Small intestine (tissue), 7 donors: ENCODE results near the gene LENEP. TPM values are rescaled to one million over a fixed set of nuclear protein-coding genes. Genes with fewer than 3 reads are reported as not detected.

ENCODE experiments used
- DNase-seq, 2 donors: peaks; one replicate each; pipeline versions ENCODE4 v3.0.0 to v3.0.0-alpha.2; 2013
- FAIRE-seq: peaks from 2 replicates; lab custom pipeline; 2012; peaks lifted over from hg19 to GRCh38; lab: Jason Lieb, UNC
- H3K27ac ChIP-seq, 3 donors: one replicate each; pipeline ENCODE4 v1.5.1; 2013; ENCODE audit warnings: low read length in 2 of 3, mild to moderate bottlenecking in 2 of 3, control low read depth in 1 of 3, inconsistent platforms in 1 of 3, low read depth in 1 of 3, moderate library complexity in 1 of 3
- H3K27me3 ChIP-seq, 3 donors: one replicate each; pipeline ENCODE4 v1.6.1; 2013; ENCODE audit warnings: low read length in 3 of 3, inconsistent platforms in 1 of 3; ENCODE audit not compliant: control insufficient read depth in 3 of 3, insufficient read depth in 3 of 3
- H3K36me3 ChIP-seq, 3 donors: one replicate each; pipeline ENCODE4 v1.6.1; 2013; ENCODE audit warnings: low read length in 3 of 3, inconsistent platforms in 1 of 3, low read depth in 1 of 3, mild to moderate bottlenecking in 1 of 3, moderate library complexity in 1 of 3; ENCODE audit not compliant: control insufficient read depth in 3 of 3, insufficient read depth in 2 of 3
- H3K4me1 ChIP-seq, 3 donors: one replicate each; pipeline ENCODE4 v1.6.1; 2013; ENCODE audit warnings: low read length in 2 of 3, inconsistent platforms in 1 of 3, low read depth in 1 of 3, mild to moderate bottlenecking in 1 of 3, moderate library complexity in 1 of 3; ENCODE audit not compliant: control insufficient read depth in 3 of 3, insufficient read depth in 2 of 3
- H3K4me3 ChIP-seq, 3 donors: one replicate each; pipeline ENCODE4 v1.5.1; 2013; ENCODE audit warnings: low read length in 3 of 3, control low read depth in 1 of 3, inconsistent platforms in 1 of 3, low read depth in 1 of 3, mild to moderate bottlenecking in 1 of 3, moderate library complexity in 1 of 3
- H3K9me3 ChIP-seq, 2 donors: one replicate each; pipeline ENCODE4 v1.6.1; 2013; ENCODE audit warnings: low read depth in 1 of 2, low read length in 1 of 2; ENCODE audit not compliant: control insufficient read depth in 2 of 2, insufficient read depth in 1 of 2
- WGBS, 3 donors: extraction: QIAGEN DNeasy Blood & Tissue Kit; methylation state at CpG; one replicate each; pipeline ENCODE4 v1.1.7; 2013; 5-methylcytosine and 5-hydroxymethylcytosine counted together
- polyA plus RNA-seq, 4 donors: library from polyadenylated mRNA; stranded (reverse) in 3 of 4; unstranded in 1 of 4; fragments of 200-250 nt in 3 of 4; fragments of 120-200 nt in 1 of 4; gene quantifications; one replicate each; pipeline versions ENCODE4 v1.2.1 to v1.2.3, GENCODE V29; 2013
- donor health status: healthy with polysubstance abuse.
- donor health status: control.
- donor health status: control.
- donor health status: Bipolar disorder and iron deficiency.
- donor health status: healthy.

The LENEP gene
- polyA plus RNA-seq, 4 donors = 0.64 TPM; not detected in 3

- WGBS, 3 donors = 69 to 79% (median 72%) methylated on average over 5 to 6 of the region's 6 CpGs
- FAIRE-seq (no peak), DNase-seq (no peak)
Observed at GRCh38 chr1:155011437-155012025, 18.1 kb downstream of the LENEP start.

GRCh38 chr1:155012026-155012546, 18.7 kb downstream of the LENEP start:
- peak overlapping the region in 1 of 3 donors; percentile 60 for H3K4me3 ChIP-seq
- FAIRE-seq (no peak), DNase-seq (peak; percentile 73 to 91)
- H3K9me3 ChIP-seq = no peaks in the 10 kb centered on the region
- H3K36me3 ChIP-seq = peaks cover 6 to 96% (median 17%) of the 10 kb centered on the region in 3 donors
- no peaks in the 10 kb centered on the region for H3K27me3 ChIP-seq
- 7 to 37% (median 36%) methylated on average over 8 to 9 of the region's 9 CpGs for WGBS, 3 donors
- H3K27ac ChIP-seq = peak overlapping the region; percentile 50 to 95 (median 84)
- peaks cover 0 to 77% (median 31%) of the 10 kb centered on the region in 3 donors for H3K4me1 ChIP-seq

More at GRCh38 chr1:155011437-155012025, 18.1 kb downstream of the LENEP start:
- peaks cover 6 to 94% (median 17%) of the 10 kb centered on the region in 3 donors for H3K36me3 ChIP-seq
- H3K27me3 ChIP-seq = no peaks in the 10 kb centered on the region
- H3K4me3 ChIP-seq = peak overlapping the region in 1 of 3 donors; percentile 60
- H3K27ac ChIP-seq = peak overlapping the region; percentile 50 to 95 (median 84)
- H3K4me1 ChIP-seq = peaks cover 0 to 78% (median 28%) of the 10 kb centered on the region in 3 donors
- H3K9me3 ChIP-seq = no peaks in the 10 kb centered on the region

GRCh38 chr1:155012776-155013602, 19.6 kb downstream of the LENEP start:
- H3K4me1 ChIP-seq = peaks cover 2 to 75% (median 33%) of the 10 kb centered on the region in 3 donors
- no peaks in the 10 kb centered on the region for H3K27me3 ChIP-seq
- H3K36me3 ChIP-seq = peaks cover 6 to 95% (median 17%) of the 10 kb centered on the region in 3 donors
- H3K4me3 ChIP-seq = no peak overlapping the region
- H3K27ac ChIP-seq = peak overlapping the region; percentile 50 to 95 (median 84)
- no peak for FAIRE-seq
- no peaks in the 10 kb centered on the region for H3K9me3 ChIP-seq
- 22 to 55% (median 46%) methylated on average over 3 of the region's 3 CpGs for WGBS, 3 donors
- peak in 1 of 2 donors; percentile 68 for DNase-seq

- Histone ChIP-seq H3K36me3 (peaks cover 6 to 95% (median 22%) of the 10 kb centered on the region in 3 donors), H3K4me3 (no peak overlapping the region), H3K4me1 (peaks cover 2 to 71% (median 33%) of the 10 kb centered on the region in 3 donors), H3K27ac (peak overlapping the region; percentile 48 to 95 (median 84)), H3K9me3 (no peaks in the 10 kb centered on the region), H3K27me3 (no peaks in the 10 kb centered on the region)
- FAIRE-seq (no peak), DNase-seq (peak in 1 of 2 donors; percentile 71)
- 7 to 35% (median 32%) methylated on average over 8 of the region's 8 CpGs for WGBS, 3 donors
Observed at GRCh38 chr1:155013632-155014031, 20.2 kb downstream of the LENEP start.

- no peak for DNase-seq
- WGBS, 3 donors = 87 to 90% (median 88%) methylated on average over 30 to 31 of the region's 31 CpGs
- peaks cover 6 to 91% (median 22%) of the 10 kb centered on the region in 3 donors for H3K36me3 ChIP-seq
- peak overlapping the region in 2 of 3 donors; percentile 5 to 99 for H3K27ac ChIP-seq
- H3K4me1 ChIP-seq = peaks cover 2 to 58% (median 33%) of the 10 kb centered on the region in 3 donors
- no peaks in the 10 kb centered on the region for H3K9me3 ChIP-seq
- no peak for FAIRE-seq
- H3K27me3 ChIP-seq = no peaks in the 10 kb centered on the region
- H3K4me3 ChIP-seq = no peak overlapping the region
Observed at GRCh38 chr1:155014709-155015508, 21.5 kb downstream of the LENEP start.

- 69 to 80% (median 74%) methylated on average over 16 of the region's 16 CpGs for WGBS, 3 donors
- Histone ChIP-seq H3K4me1 (peaks cover 2 to 51% (median 31%) of the 10 kb centered on the region in 3 donors), H3K36me3 (peaks cover 6 to 84% (median 22%) of the 10 kb centered on the region in 3 donors), H3K27me3 (no peaks in the 10 kb centered on the region), H3K4me3 (no peak overlapping the region), H3K27ac (peak overlapping the region in 2 of 3 donors; percentile 83 to 99), H3K9me3 (no peaks in the 10 kb centered on the region)
- FAIRE-seq = no peak
- DNase-seq = no peak
Observed at GRCh38 chr1:155015527-155016230, 22.3 kb downstream of the LENEP start.

- FAIRE-seq (no peak), DNase-seq (no peak)
- H3K4me1 ChIP-seq = peaks cover 2 to 44% (median 25%) of the 10 kb centered on the region in 3 donors
- peak overlapping the region; percentile 83 to 99 (median 93) for H3K27ac ChIP-seq
- WGBS, 3 donors = 56 to 68% (median 67%) methylated on average over 26 of the region's 26 CpGs
- H3K36me3 ChIP-seq = peaks cover 6 to 77% (median 19%) of the 10 kb centered on the region in 3 donors
- no peak overlapping the region for H3K4me3 ChIP-seq
- H3K27me3 ChIP-seq = no peaks in the 10 kb centered on the region
- H3K9me3 ChIP-seq = no peaks in the 10 kb centered on the region
Observed at GRCh38 chr1:155016231-155016831, 22.9 kb downstream of the LENEP start.
